Liver (tissue), 9 donors: ENCODE data around the gene EPC1. TPM values are rescaled to one million over a fixed set of nuclear protein-coding genes. Genes with fewer than 3 reads are reported as not detected.

ENCODE experiments used
- DNase-seq: peaks from one replicate; pipeline ENCODE4 v3.0.0-alpha.2; 2017; ENCODE audit warnings: low spot score
- H3K27ac ChIP-seq, 2 donors: one replicate each; pipeline ENCODE4 v1.7.0; 2013; ENCODE audit warnings: inconsistent platforms in 2 of 2, low read length in 2 of 2, control low read depth in 1 of 2, low read depth in 1 of 2, mild to moderate bottlenecking in 1 of 2
- H3K27me3 ChIP-seq, 4 donors: one replicate each; pipeline versions ENCODE4 v1.6.1 to v1.7.0; 2013; ENCODE audit warnings: low read length in 3 of 4, inconsistent platforms in 1 of 4, mild to moderate bottlenecking in 1 of 4, moderate library complexity in 1 of 4; ENCODE audit not compliant: control insufficient read depth in 4 of 4, insufficient read depth in 4 of 4
- H3K36me3 ChIP-seq, 4 donors: one replicate each; pipeline versions ENCODE4 v1.6.1 to v1.7.0; 2013; ENCODE audit warnings: low read length in 3 of 4, mild to moderate bottlenecking in 3 of 4, low read depth in 1 of 4, moderate library complexity in 1 of 4; ENCODE audit not compliant: control insufficient read depth in 4 of 4, insufficient read depth in 3 of 4
- H3K4me1 ChIP-seq, 4 donors: one replicate each; pipeline versions ENCODE4 v1.6.1 to v1.7.0; 2013; ENCODE audit warnings: low read length in 3 of 4, mild to moderate bottlenecking in 3 of 4, moderate library complexity in 1 of 4; ENCODE audit not compliant: control insufficient read depth in 4 of 4, insufficient read depth in 4 of 4
- H3K4me3 ChIP-seq, 3 donors: one replicate each; pipeline versions ENCODE4 v1.6.1 to v1.7.0; 2013; ENCODE audit warnings: low read length in 3 of 3, control low read depth in 1 of 3, low read depth in 1 of 3, mild to moderate bottlenecking in 1 of 3
- H3K9ac ChIP-seq, 2 donors: one replicate each; pipeline ENCODE4 v1.7.0; 2013; ENCODE audit warnings: low read length in 2 of 2, mild to moderate bottlenecking in 2 of 2, moderate library complexity in 2 of 2, control low read depth in 1 of 2, low read depth in 1 of 2
- H3K9me3 ChIP-seq, 4 donors: one replicate each; pipeline versions ENCODE4 v1.6.1 to v1.7.0; 2013; ENCODE audit warnings: low read length in 3 of 4; ENCODE audit not compliant: control insufficient read depth in 4 of 4
- FOXA1 ChIP-seq: IDR thresholded peaks from 2 replicates; pipeline ENCODE4 v1.6.1; 2016; ENCODE audit warnings: antibody characterized with exemption
- FOXA2 ChIP-seq: IDR thresholded peaks from 2 replicates; pipeline ENCODE4 v1.6.1; 2016; ENCODE audit warnings: antibody characterized with exemption
- GABPA ChIP-seq, 2 donors: IDR thresholded peaks in 1 of 2; conservative IDR thresholded peaks in 1 of 2; 2 replicates each; pipeline ENCODE4 v1.6.1; 2016; ENCODE audit warnings: antibody characterized with exemption in 2 of 2, mild to moderate bottlenecking in 1 of 2, moderate library complexity in 1 of 2
- HNF4A ChIP-seq, 2 donors: conservative IDR thresholded peaks; 2 replicates each; pipeline ENCODE4 v1.6.1; 2016; ENCODE audit warnings: antibody characterized with exemption in 2 of 2, mild to moderate bottlenecking in 2 of 2
- JUND ChIP-seq, 2 donors: IDR thresholded peaks; 2 replicates each; pipeline ENCODE4 v1.6.1; 2016; ENCODE audit warnings: antibody characterized with exemption in 2 of 2
- RAD21 ChIP-seq, 2 donors: IDR thresholded peaks; 2 replicates each; pipeline ENCODE4 v1.6.1; 2016; ENCODE audit warnings: antibody characterized with exemption in 2 of 2, mild to moderate bottlenecking in 2 of 2
- RXRA ChIP-seq, 2 donors: IDR thresholded peaks; 2 replicates each; pipeline ENCODE4 v1.6.1; 2017 to 2018; ENCODE audit warnings: antibody characterized with exemption in 2 of 2, mild to moderate bottlenecking in 1 of 2
- SP1 ChIP-seq: IDR thresholded peaks from 2 replicates; pipeline ENCODE4 v1.6.1; 2018; ENCODE audit warnings: antibody characterized with exemption, mild to moderate bottlenecking
- TAF1 ChIP-seq: conservative IDR thresholded peaks from 2 replicates; pipeline ENCODE4 v1.6.1; 2016; ENCODE audit warnings: antibody characterized with exemption, mild to moderate bottlenecking
- YY1 ChIP-seq: IDR thresholded peaks from 2 replicates; pipeline ENCODE4 v1.6.1; 2016; ENCODE audit warnings: antibody characterized with exemption, mild to moderate bottlenecking
- WGBS: extraction: QIAGEN DNeasy Blood & Tissue Kit; methylation state at CpG from one replicate; pipeline ENCODE4 v1.1.7; 2013; 5-methylcytosine and 5-hydroxymethylcytosine counted together
- polyA plus RNA-seq, 2 donors: library from polyadenylated mRNA; stranded (reverse) in 1 of 2; unstranded in 1 of 2; fragments of 200-250 nt in 1 of 2; fragments of >200 nt in 1 of 2; fragmentation: Nextera tagmentation in 1 of 2; extraction: Ambion mirVana in 1 of 2; gene quantifications; one replicate each; pipeline versions ENCODE4 v1.2.1 to v1.2.3, GENCODE V29; 2013 to 2015
- total RNA-seq, 2 donors: library from RNA; depleted of rRNA; stranded (reverse); fragments of >200 nt; gene quantifications; one replicate each; pipeline ENCODE4 v1.2.3, GENCODE V29; 2014
- TF ChIP-seq, protein P1 (sequence below): fragments of 150-350 bp; IDR thresholded peaks from 2 replicates; pipeline ENCODE4 v1.5.1; 2017; ENCODE audit warnings: improper control_type of control experiment, low read depth, low read length; ENCODE audit not compliant: missing input control
- TF ChIP-seq, protein P2 (sequence below): IDR thresholded peaks from 2 replicates; pipeline ENCODE4 v1.6.1; 2016; ENCODE audit warnings: antibody characterized with exemption
- TF ChIP-seq, protein P3 (sequence below): IDR thresholded peaks from 2 replicates; pipeline ENCODE4 v1.6.1; 2016; ENCODE audit warnings: antibody characterized with exemption, mild to moderate bottlenecking
- donor health status: healthy.
- donor health status: healthy.
- donor health status: healthy.
- donor health status: healthy.
- donor health status: healthy.

Gene EPC1
- total and polyA plus RNA-seq, 4 donors, result 5.6 to 30.9 (median 16.0) TPM

- TF ChIP-seq GABPA (IDR thresholded peaks at IDR 0.05 in 1 of 2, conservative IDR thresholded peaks at IDR 0.05 in 1 of 2) (no peak), SP1 (no peak), RAD21 (IDR thresholded peaks at IDR 0.05) (no peak), RXRA (IDR thresholded peaks at IDR 0.05) (no peak), TAF1 (no peak), HNF4A (conservative IDR thresholded peaks at IDR 0.05) (no peak)
- TF ChIP-seq, protein P1, sequence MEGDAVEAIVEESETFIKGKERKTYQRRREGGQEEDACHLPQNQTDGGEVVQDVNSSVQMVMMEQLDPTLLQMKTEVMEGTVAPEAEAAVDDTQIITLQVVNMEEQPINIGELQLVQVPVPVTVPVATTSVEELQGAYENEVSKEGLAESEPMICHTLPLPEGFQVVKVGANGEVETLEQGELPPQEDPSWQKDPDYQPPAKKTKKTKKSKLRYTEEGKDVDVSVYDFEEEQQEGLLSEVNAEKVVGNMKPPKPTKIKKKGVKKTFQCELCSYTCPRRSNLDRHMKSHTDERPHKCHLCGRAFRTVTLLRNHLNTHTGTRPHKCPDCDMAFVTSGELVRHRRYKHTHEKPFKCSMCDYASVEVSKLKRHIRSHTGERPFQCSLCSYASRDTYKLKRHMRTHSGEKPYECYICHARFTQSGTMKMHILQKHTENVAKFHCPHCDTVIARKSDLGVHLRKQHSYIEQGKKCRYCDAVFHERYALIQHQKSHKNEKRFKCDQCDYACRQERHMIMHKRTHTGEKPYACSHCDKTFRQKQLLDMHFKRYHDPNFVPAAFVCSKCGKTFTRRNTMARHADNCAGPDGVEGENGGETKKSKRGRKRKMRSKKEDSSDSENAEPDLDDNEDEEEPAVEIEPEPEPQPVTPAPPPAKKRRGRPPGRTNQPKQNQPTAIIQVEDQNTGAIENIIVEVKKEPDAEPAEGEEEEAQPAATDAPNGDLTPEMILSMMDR, result no peak
- TF ChIP-seq, protein P2, sequence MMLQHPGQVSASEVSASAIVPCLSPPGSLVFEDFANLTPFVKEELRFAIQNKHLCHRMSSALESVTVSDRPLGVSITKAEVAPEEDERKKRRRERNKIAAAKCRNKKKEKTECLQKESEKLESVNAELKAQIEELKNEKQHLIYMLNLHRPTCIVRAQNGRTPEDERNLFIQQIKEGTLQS, result no peak
- H3K27me3 ChIP-seq, result no peaks in the 10 kb centered on the region
- no peak overlapping the region for H3K27ac ChIP-seq
- H3K36me3 ChIP-seq, result peaks cover 3 to 12% (median 10%) of the 10 kb centered on the region in 4 donors
- H3K9me3 ChIP-seq, result no peaks in the 10 kb centered on the region
- H3K9ac ChIP-seq, result no peak overlapping the region
- no peak for DNase-seq
- no peak overlapping the region for H3K4me3 ChIP-seq
- no peaks in the 10 kb centered on the region for H3K4me1 ChIP-seq
- WGBS, result 64% methylated on average over 1 of the region's 1 CpG
Measured at GRCh38 chr10:32263300-32263699, 83.7 kb downstream of the EPC1 start.

- WGBS, result 98% methylated on average over 4 of the region's 4 CpGs
- Histone ChIP-seq H3K27ac (no peak overlapping the region), H3K4me3 (no peak overlapping the region), H3K27me3 (no peaks in the 10 kb centered on the region), H3K9ac (no peak overlapping the region), H3K9me3 (no peaks in the 10 kb centered on the region), H3K36me3 (no peaks in the 10 kb centered on the region), H3K4me1 (peaks cover 0 to 2% (median 0%) of the 10 kb centered on the region in 4 donors)
- TF ChIP-seq RAD21 (IDR thresholded peaks at IDR 0.05) (no peak), JUND (IDR thresholded peaks at IDR 0.05) (no peak), FOXA2 (no peak), YY1 (no peak), FOXA1 (no peak), TAF1 (no peak)
- TF ChIP-seq, protein P3, sequence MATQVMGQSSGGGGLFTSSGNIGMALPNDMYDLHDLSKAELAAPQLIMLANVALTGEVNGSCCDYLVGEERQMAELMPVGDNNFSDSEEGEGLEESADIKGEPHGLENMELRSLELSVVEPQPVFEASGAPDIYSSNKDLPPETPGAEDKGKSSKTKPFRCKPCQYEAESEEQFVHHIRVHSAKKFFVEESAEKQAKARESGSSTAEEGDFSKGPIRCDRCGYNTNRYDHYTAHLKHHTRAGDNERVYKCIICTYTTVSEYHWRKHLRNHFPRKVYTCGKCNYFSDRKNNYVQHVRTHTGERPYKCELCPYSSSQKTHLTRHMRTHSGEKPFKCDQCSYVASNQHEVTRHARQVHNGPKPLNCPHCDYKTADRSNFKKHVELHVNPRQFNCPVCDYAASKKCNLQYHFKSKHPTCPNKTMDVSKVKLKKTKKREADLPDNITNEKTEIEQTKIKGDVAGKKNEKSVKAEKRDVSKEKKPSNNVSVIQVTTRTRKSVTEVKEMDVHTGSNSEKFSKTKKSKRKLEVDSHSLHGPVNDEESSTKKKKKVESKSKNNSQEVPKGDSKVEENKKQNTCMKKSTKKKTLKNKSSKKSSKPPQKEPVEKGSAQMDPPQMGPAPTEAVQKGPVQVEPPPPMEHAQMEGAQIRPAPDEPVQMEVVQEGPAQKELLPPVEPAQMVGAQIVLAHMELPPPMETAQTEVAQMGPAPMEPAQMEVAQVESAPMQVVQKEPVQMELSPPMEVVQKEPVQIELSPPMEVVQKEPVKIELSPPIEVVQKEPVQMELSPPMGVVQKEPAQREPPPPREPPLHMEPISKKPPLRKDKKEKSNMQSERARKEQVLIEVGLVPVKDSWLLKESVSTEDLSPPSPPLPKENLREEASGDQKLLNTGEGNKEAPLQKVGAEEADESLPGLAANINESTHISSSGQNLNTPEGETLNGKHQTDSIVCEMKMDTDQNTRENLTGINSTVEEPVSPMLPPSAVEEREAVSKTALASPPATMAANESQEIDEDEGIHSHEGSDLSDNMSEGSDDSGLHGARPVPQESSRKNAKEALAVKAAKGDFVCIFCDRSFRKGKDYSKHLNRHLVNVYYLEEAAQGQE, result no peak
- TF ChIP-seq, protein P2, result no peak
- no peak for DNase-seq
Measured at GRCh38 chr10:32259551-32259950, 87.4 kb downstream of the EPC1 start.
